ENCODE measurements around the gene HELZ.

DNA sequence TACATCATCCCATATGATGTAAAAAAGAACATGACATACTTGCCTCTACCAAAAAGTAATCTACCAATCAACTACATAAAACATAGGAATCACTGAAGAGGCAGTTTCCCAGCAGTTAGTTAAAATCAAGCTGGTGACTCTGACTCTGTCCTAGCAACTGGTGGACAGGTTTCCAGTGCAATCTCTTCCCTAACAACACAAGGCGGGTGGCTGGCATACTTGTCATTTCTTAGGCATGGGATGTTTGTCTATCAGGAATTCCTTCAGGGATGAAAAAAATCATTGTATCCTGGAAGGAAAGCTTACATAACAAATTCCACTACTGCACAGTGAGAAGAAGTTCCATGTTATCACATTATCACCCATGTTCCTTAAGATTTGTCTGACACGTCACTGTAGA, 50.9 kb downstream of the HELZ start:
- TF ChIP-seq, protein P1, sequence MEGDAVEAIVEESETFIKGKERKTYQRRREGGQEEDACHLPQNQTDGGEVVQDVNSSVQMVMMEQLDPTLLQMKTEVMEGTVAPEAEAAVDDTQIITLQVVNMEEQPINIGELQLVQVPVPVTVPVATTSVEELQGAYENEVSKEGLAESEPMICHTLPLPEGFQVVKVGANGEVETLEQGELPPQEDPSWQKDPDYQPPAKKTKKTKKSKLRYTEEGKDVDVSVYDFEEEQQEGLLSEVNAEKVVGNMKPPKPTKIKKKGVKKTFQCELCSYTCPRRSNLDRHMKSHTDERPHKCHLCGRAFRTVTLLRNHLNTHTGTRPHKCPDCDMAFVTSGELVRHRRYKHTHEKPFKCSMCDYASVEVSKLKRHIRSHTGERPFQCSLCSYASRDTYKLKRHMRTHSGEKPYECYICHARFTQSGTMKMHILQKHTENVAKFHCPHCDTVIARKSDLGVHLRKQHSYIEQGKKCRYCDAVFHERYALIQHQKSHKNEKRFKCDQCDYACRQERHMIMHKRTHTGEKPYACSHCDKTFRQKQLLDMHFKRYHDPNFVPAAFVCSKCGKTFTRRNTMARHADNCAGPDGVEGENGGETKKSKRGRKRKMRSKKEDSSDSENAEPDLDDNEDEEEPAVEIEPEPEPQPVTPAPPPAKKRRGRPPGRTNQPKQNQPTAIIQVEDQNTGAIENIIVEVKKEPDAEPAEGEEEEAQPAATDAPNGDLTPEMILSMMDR (conservative IDR thresholded peaks at IDR 0.05 in 1 of 2, IDR thresholded peaks at IDR 0.05 in 1 of 2; ENCODE audit: low read depth in 1 of 2, low read length in 2 of 2), result no peak
- TF ChIP-seq EZH2 (IDR thresholded peaks at IDR 0.05; ENCODE audit: low read length, missing control alignments), result no peak

All from fibroblast of lung (primary cell).